Left ventricle myocardium inferior (tissue), 1 donor: Measurements from ENCODE around the gene LTO1. TPM values are rescaled to one million over a fixed set of nuclear protein-coding genes. Genes with fewer than 3 reads are reported as not detected.
"Not testable (repeated sequence)": the region's sequence is repeated elsewhere in the genome, so short reads cannot be mapped to it uniquely, and the experiment has no call there.

ENCODE experiments used
- DNase-seq: peaks from one replicate; pipeline ENCODE4 v3.0.0-alpha.2; 2020
- H3K27ac ChIP-seq: fragments of 200-600 bp; replicated peaks from 2 replicates; pipeline ENCODE4 v1.8.0; 2021
- H3K27me3 ChIP-seq: fragments of 200-600 bp; 2 replicates; pipeline ENCODE4 v1.8.0; 2021; ENCODE audit warnings: low read depth
- H3K36me3 ChIP-seq: fragments of 200-600 bp; 2 replicates; pipeline ENCODE4 v1.8.0; 2021
- H3K4me1 ChIP-seq: fragments of 200-600 bp; 2 replicates; pipeline ENCODE4 v1.8.0; 2021
- H3K4me3 ChIP-seq: fragments of 200-600 bp; 2 replicates; pipeline ENCODE4 v1.8.0; 2021; ENCODE audit warnings: mild to moderate bottlenecking, moderate library complexity
- H3K9me3 ChIP-seq: fragments of 200-600 bp; replicated peaks from 2 replicates; pipeline ENCODE4 v1.8.0; 2021
- intact Hi-C: fragments of 100-400 bp; cut with micrococcal nuclease; formaldehyde crosslinking; loops from one replicate; pipeline ENCODE4 v1.11.0; 2022
- total RNA-seq: library from RNA; stranded (reverse); fragmentation: NEBNext Ultra II Directional; extraction: Animal tissue kit (Norgen Biotek cat#: 25700); gene quantifications from one replicate; pipeline ENCODE4 v1.2.1, GENCODE V29; 2021
- TF ChIP-seq, protein P1 (sequence below): fragments of 200-600 bp; IDR thresholded peaks from 2 replicates; pipeline ENCODE4 v1.8.0; 2021; ENCODE audit warnings: antibody characterized with exemption, mild to moderate bottlenecking, borderline replicate concordance
- donor health status: DM: no; HTN: yes; CAD: no; lungs with severe emphysema.

LTO1 gene
- total RNA-seq, 1 donor from 2014 or later, result 8.9 TPM

DNA sequence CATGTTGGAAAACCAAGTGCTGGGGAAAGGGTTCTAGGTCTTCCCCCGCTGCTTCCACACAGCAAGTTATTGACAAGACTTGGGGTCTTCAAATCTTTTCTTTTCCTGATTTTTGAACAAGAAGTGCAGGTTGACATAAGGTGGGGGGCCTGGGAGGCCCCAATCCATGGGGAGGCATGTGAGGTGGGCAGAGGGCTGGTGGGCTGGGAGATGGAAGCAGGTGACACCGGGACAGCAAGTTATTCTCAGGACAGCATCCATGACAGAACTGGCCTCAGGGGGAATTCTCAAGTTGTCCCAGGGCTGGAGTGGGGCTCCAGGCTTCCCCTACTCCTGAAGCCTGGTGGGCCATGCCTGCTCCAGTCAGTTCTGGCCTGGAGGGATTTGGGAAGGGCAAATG, 23.2 kb upstream of the LTO1 start:
- DNase-seq, result no peak
- TF ChIP-seq, protein P1, sequence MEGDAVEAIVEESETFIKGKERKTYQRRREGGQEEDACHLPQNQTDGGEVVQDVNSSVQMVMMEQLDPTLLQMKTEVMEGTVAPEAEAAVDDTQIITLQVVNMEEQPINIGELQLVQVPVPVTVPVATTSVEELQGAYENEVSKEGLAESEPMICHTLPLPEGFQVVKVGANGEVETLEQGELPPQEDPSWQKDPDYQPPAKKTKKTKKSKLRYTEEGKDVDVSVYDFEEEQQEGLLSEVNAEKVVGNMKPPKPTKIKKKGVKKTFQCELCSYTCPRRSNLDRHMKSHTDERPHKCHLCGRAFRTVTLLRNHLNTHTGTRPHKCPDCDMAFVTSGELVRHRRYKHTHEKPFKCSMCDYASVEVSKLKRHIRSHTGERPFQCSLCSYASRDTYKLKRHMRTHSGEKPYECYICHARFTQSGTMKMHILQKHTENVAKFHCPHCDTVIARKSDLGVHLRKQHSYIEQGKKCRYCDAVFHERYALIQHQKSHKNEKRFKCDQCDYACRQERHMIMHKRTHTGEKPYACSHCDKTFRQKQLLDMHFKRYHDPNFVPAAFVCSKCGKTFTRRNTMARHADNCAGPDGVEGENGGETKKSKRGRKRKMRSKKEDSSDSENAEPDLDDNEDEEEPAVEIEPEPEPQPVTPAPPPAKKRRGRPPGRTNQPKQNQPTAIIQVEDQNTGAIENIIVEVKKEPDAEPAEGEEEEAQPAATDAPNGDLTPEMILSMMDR, result no peak
- Histone ChIP-seq H3K27me3 (peaks cover 98% of the 10 kb centered on the region), H3K36me3 (no peaks in the 10 kb centered on the region), H3K4me3 (no peak overlapping the region), H3K4me1 (peaks cover 34% of the 10 kb centered on the region), H3K27ac (no peak overlapping the region), H3K9me3 (no peaks in the 10 kb centered on the region)
- intact Hi-C loops, result no loop called here

DNA sequence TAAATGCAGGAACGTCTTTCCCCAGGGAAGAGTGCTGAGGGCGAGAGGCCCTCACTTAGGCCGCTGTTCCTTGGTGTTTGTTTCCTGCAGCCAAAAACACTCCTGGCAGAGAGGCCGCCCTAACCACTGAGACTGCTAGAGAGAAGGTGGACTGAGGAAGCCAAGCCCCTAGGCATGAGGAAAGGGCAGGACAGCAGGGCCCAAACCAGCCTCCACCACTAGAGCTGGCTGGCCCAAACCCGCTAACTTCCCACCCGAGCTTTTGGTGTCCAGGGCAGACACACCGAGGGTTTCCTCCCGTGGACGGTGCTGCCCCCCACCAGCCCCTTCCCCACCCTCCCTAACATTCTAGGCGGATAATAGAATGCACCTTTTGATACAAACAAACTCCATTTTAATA, 22.7 kb upstream of the LTO1 start:
- peaks cover under 1% of the 10 kb centered on the region for H3K9me3 ChIP-seq
- no peaks in the 10 kb centered on the region for H3K36me3 ChIP-seq
- no peak overlapping the region for H3K4me3 ChIP-seq
- peaks cover 29% of the 10 kb centered on the region for H3K4me1 ChIP-seq
- peaks cover 98% of the 10 kb centered on the region for H3K27me3 ChIP-seq
- H3K27ac ChIP-seq, result no peak overlapping the region
- TF ChIP-seq, protein P1, result no peak
- intact Hi-C loops, result no loop called here
- DNase-seq, result no peak

GRCh38 chr11:69697469-69697843, 22.3 kb upstream of the LTO1 start:
- no peak overlapping the region for H3K27ac ChIP-seq
- H3K27me3 ChIP-seq, result peaks cover 98% of the 10 kb centered on the region
- H3K4me1 ChIP-seq, result peaks cover 25% of the 10 kb centered on the region
- DNase-seq, result no peak
- intact Hi-C loops, result no loop called here
- H3K36me3 ChIP-seq, result no peaks in the 10 kb centered on the region
- TF ChIP-seq, protein P1, result no peak
- H3K4me3 ChIP-seq, result no peak overlapping the region
- peaks cover 4% of the 10 kb centered on the region for H3K9me3 ChIP-seq

DNA sequence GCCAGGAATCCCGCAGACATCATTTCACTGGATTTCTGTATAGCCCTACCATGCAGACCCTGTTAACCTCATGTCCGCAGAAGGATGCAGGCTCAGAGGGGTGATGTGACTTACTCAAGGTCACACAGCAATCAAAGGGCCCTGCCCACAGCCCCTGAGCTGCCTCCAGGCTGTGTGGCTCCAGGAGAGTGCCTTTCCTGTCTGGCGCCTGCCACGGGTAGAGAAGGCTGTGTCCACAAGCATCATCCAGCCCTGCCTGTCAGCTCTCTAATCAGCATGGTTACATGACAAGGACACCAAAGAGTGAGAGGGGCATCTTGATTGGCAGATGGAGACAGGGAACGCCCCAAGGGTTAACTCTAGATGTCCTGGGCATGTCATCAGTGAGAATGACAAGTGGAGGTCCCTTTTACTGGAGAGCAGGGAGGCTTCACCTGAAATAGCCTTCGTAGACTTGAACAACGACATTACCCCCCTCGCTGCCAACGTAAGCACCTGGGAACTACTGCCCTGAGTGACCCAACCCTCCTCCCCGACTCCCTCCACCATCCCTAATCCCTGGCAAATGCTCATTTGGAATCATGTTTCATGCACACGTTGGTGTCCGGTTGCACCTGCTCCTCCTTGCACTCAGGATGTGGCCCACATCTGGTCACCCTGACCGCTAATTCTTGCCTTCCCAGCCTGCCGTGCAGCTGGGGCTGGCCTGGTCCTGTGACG, 21.8 kb upstream of the LTO1 start:
- Histone ChIP-seq H3K27me3 (peaks cover 98% of the 10 kb centered on the region), H3K27ac (no peak overlapping the region), H3K36me3 (no peaks in the 10 kb centered on the region), H3K4me1 (peaks cover 19% of the 10 kb centered on the region), H3K4me3 (no peak overlapping the region), H3K9me3 (peaks cover 9% of the 10 kb centered on the region)
- DNase-seq, result no peak
- intact Hi-C loops, result no loop called here
- TF ChIP-seq, protein P1, result no peak

- H3K9me3 ChIP-seq, H3K4me3 ChIP-seq, intact Hi-C loops, DNase-seq, H3K36me3 ChIP-seq, H3K27ac ChIP-seq: not testable (repeated sequence)
- peaks cover 16% of the 10 kb centered on the region for H3K4me1 ChIP-seq
- H3K27me3 ChIP-seq, result peaks cover 95% of the 10 kb centered on the region
Observed at GRCh38 chr11:69695995-69696394, 20.8 kb upstream of the LTO1 start.

DNA sequence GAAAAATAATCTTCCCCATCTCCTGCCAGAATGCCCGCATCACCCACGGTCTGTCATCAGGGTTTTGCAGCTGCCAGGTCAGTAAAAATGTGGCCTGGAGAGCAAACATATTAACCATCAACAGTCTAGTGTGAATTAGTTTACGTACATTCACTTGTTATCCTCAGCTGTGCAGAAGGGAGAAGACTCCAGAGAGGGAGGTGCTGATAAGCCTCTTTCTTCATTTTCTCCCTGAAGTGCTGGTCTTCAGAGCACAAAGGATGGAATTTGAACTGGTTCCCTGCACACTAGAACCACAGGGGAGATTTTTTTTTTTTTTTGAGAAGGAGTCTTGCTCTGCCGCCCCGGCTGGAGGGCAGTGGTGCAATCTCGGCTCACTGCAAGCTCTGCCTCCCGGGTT, 20.4 kb upstream of the LTO1 start:
- Histone ChIP-seq H3K27me3 (peaks cover 95% of the 10 kb centered on the region), H3K4me1 (peaks cover 12% of the 10 kb centered on the region), H3K27ac (no peak overlapping the region), H3K4me3 (no peak overlapping the region), H3K9me3 (peaks cover 9% of the 10 kb centered on the region), H3K36me3 (no peaks in the 10 kb centered on the region)
- TF ChIP-seq, protein P1, result no peak
- intact Hi-C loops, result no loop called here
- DNase-seq, result no peak
